GM18499 (cell line): ENCODE results near the gene TLK1.
"Not testable (repeated sequence)": the region's sequence is repeated elsewhere in the genome, so short reads cannot be mapped to it uniquely, and the experiment has no call there.

Experiments
- ATAC-seq: cut with Tn5 transposase; IDR thresholded peaks from one replicate; pipeline ENCODE4 v1.9.1; 2021; ENCODE audit warnings: moderate number of reproducible peaks; ENCODE audit not compliant: insufficient read depth, unreplicated experiment

The TLK1 gene

DNA sequence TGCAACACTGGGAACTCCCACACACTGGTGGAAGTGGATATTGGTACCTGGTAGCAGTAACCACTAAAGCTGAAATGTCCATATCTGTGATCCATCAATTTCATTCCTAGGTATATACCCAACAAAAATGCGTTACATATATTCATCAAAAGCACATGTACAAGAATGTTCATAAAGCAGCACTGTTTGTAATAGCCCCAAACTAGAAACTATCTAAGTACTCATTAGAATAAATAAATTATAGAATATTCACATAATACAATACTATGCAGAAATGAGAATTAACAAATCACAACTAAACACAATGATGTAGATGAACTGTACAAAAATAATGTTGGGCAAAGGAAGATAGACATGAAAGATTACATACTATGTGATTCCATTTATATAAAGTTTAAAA, 11.1 kb upstream of the TLK1 start:
- ATAC-seq: no peak

DNA sequence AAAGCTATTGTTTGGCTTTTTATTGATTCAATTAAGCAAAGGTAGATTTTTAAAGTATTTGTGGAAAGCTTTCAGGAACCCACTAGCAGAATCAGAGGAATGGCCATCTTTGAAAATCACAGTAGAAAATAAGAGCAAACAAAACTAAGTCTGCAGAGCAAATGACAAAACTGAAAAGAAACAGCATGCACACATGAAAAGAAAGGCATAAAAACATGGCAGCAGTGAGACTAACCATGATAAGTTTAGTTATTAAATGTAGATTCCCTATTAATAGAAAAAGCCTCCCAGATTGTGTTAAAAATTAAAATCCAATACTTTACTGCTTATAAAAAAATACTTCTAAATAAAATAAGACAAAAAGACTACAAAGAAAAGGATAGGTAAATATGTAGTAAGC, 9.1 kb upstream of the TLK1 start:
- no peak for ATAC-seq

DNA sequence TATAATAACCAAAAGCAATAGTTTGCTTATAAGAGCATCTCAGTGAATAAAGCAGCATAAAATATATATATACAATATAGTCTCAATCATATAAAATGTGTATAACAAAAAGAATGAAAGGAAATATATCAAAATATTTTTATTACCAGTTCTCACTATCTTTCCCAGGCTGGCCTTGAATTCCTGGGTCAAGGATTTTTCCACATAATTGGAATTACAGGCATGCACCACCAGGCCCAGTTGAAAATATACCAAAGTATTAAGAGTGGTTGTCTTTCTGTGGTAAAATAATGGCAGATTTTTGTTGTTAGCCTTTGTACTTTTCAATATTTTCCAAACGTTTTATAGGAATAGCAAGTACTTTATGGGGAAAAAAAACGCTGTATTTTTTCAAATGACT, 8.6 kb upstream of the TLK1 start:
- ATAC-seq: no peak

DNA sequence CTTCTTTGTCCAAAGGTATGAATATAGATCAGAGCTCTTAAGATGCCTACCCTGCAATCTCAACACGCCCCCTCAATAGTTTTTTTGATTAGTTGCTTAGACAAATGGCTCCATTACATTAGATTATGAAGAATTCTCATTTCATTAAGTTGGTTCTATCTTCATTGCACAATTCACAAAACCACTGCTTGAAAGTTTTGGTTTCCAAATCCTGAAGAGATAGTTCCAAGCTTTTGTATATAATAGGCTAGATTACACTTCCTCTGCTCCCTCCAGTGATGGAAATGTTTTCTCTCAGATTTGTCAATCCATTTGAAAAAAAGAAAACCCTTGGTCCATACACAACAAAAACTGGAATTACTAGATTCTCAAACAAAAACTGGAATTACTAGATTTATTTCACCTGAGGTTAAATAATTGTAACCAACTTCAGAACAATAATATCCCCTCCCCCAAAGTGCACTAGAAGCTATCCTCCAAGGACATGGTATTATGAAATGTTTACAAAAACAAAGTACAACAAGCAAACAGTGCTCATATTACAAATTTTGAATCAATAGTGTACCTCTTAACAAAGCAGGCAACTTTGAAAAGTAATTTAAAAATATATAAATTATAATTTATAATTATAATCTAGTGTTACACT, 6.8 kb upstream of the TLK1 start:
- no peak for ATAC-seq

DNA sequence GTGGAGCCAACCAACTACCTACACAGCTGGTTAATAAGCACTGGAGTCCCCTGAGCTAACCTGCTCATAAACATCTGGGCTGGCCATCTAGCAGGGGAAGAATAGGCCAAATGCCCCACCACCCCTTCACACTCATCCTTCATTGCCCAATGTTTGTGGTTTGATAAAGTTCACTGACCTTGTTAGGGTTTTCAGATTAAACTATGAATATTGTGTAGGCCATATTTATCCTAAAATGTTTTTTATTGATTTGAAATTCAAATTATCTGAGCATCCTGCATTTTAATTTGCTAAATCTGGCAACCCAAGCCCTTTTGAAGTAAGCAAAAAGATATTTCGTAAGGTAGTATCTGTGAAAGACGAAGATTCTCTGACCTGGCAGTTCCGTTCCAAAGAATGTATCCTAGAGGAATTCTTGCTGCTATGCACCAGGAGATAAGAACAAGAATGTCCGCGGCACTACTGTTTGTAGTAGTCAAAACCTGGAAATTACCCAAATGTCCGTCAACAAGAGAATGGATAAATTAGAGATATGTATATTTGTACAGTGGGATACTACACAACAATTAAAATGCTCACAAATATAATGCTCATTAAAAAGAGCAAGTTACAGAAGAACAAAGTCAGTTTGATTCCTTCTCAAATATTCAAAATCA, 5.8 kb upstream of the TLK1 start:
- no peak for ATAC-seq

DNA sequence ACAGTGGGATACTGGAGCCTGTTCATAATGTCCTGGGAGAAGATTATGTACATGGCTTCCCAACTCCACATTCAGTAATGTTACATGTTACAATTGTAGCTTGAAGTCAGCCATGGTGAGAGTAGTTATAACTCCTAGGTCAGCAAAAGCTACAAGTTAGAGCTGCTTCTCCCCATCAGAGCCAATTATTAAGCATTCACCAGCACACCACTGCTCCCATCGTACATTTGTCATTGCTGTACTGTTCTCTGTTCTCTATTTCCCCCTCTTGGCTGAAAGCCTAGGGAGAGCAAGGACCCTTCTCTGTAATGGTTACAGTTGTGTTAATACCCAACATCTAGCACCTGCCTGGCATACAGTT, 5.3 kb upstream of the TLK1 start:
- no peak for ATAC-seq

DNA sequence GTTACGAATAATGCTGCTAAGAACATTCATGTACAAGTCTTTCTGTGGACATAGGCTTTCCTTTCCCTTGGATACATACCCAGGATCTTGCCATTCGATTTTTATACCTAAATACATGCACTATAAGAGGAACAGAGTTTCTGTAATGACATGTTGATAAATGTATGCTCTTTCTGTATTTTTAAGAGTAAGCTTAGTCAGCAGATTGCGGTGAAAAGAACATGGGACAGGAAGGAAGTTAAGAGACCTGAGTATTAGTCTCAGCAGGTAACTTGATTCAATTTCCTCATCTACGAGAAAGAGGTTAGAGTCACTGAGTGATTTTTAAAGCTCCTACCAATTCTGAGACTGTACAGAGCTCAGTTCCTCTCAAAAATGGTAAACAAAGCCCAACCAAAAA, 2.6 kb upstream of the TLK1 start:
- ATAC-seq: no peak

DNA sequence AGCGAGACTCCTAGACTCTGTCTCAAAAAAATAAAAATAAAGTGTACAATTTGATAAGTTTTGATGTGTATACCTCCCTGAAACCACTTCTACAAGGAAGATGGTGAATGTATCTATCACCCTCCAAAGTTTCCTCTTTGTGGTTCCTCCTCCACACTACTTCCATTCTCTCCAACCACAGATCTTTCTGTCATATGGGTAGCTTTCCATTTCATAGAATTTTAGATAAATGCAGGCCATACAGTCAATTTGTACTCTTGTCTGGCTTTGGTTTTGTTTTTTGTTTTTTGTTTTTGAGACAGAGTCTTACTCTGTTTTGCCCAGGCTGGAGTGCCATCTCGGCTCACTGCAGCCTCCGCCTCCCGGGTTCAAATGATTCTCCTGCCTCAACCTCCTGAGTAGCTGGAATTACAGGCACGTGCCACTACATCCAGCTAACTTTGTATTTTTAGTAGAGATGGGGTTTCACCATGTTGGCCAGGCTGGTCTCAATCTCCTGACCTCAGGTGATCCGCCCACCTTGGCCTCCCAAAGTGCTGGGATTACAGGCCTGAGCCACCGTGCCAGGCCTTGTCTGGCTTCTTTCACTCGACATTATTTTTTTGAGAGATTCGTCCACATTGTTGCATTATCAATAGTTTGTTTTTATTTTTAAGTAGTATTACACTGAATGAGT, 2.0 kb upstream of the TLK1 start:
- ATAC-seq: not testable (repeated sequence)

DNA sequence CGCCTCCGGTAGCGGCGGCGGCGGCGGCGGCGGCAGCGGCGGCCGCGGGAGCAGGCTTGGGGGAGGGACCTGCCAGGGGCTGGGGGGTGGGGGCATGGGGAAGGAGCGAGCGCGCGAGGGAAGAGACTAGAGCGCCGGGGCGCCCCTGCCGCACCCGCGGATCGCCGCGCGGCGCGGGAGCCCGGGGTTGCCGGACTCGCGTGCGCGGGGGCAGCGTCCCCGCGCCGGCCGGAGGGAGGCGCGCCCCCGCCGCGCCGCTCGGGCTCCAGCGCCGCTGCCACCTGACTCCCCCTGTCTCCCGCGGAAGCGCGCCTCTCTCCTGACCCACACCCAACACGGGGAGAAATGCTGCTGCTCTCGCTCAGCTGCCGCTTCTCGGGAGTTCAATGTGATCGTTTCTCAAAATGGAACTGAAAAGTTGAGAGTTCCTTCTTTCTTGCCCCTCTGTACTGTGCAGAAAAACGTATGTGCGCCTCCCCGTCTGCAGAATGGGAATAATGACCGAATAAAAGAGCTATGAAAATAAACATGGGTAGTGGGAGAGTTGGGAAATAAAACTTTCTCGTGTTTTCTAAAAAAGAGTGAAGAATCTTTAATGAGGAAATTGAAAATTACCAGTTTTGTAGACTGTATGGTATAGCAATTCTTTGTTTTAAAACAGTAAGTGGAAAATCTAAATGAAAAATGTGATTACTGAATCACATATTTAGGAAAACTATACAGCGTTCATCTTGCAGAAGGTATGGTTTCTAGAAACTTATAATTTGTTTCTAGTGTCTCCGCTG, 455 bp upstream of the TLK1 start:
- ATAC-seq: no peak

DNA sequence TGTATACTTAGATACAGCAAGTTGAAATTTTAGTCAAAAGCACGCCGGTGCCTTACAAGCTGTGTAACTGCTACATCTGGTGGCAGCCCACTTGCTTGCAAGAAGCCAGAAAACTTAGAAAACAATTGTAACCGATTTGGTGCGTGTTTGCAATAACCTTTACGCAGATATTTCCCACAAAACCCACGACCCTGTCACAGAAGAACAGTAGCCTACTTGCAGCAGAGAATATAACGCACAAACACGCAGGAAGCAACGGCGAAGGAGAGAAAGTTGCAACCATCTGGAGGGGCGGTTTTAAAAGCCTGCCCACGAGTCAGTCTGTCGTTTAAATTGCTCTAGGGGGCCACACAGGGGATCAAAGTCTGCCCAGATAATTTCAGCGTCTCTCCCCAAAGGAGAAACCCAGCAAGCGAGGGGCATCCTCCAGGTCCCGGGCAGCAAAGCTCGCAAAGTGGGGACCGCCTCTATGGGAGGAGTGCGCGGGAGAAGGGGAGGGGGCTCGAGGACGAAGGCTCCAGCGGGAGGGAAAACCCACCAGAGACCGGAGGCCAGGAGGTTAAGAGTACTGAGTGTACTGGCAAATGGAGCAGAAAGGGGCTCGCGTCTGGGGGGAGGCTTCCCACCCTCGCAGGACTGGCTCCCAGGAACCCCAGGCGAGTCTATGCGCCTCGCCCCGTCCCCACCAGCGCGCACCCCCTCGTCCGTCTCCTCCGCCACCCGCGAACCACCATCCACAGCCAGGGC, 1.1 kb downstream of the TLK1 start:
- ATAC-seq: no peak

DNA sequence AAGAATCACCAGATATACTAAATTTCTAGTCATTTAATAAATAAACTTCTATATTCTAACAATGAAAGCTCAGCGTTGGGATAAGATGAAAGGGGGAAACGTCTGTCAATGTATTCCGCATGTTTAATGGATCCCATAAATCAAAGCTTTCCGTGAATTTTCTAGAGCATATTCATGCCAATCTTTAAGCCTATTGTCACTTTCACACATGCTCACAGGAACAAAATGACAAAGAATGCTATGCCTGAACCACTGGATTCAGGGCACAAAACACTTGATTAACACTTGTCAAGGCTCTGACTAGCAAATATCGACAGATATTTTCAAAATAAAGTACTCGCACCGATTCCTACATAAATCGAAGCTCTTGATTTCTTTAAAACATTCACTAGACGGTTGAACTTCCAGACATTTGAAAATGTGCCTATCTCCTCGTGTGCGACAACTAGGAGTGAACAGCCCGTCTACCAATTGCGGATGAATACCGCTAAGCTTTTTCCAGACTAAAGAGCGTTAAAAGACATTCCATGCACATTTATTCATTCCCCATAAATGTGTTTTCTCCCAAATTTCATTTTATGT, 1.8 kb downstream of the TLK1 start:
- ATAC-seq: no peak

DNA sequence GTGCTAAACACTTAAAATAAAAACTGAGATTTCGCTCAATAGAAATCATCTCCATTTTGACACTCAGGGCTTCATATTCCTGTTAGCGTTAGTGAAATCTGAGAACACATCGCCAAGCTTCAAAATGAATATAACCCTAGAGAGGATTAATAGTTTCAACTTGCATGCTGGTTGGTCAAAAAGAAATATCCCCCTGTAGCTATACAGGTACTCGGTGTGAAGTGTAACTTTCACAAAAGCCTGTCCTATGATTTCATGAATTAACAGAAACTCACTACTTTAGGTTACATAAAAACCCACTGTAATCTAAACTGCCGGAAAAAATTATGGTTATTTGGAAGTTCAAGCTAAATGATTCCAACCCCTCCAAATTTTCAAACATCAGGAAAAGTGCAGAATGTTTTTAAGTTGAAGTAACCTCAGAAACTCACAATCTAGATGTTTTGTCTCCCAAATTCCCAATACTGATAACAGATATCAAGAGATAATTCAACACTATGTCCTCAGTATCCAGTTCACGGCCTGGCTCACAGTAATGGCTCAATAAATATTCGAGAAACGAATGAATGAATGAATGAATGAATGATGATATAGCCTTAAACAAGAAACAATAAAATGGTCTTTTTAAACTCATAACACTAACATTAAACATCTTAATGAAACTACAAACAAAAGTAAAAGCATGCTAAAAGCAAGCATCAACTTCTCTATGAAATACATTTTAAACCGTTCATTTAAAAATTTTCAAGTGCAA, 2.5 kb downstream of the TLK1 start:
- no peak for ATAC-seq

DNA sequence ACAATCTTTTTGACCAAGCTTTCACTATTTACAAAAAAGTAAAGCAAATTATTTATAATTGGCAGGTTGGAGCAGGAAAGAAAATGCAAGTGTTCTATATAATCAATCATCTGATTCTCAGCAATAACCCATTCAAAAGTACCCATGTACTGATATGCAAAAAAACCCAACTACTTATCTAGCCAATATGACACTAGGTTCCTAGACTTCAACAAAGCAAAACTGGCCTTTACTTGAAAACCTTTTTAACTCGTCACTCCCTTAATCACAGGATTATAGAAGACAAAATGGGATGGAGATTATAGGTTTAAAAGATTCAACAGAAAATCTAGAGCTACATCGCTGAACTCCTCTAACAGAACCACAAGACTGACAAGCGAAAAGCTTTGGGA, 3.6 kb downstream of the TLK1 start:
- no peak for ATAC-seq

DNA sequence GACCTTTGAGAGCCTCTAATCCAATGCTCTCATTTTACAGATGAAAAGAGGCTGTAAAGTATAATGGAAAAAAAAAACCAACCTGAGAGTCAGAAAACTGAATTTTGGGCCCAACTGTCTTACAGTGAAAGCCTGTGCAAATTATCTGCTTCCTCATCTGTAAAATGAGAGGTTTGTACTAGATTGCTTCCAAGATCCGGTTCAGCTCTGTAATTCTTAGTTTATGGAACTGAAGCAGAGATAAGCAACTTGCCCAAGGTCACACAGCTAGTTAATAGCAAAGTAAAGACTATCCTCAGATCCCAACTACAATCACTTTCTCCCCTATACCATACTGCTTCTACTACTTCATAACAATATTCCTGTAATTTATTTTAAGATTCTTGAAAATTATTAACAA, 6.3 kb downstream of the TLK1 start:
- no peak for ATAC-seq

DNA sequence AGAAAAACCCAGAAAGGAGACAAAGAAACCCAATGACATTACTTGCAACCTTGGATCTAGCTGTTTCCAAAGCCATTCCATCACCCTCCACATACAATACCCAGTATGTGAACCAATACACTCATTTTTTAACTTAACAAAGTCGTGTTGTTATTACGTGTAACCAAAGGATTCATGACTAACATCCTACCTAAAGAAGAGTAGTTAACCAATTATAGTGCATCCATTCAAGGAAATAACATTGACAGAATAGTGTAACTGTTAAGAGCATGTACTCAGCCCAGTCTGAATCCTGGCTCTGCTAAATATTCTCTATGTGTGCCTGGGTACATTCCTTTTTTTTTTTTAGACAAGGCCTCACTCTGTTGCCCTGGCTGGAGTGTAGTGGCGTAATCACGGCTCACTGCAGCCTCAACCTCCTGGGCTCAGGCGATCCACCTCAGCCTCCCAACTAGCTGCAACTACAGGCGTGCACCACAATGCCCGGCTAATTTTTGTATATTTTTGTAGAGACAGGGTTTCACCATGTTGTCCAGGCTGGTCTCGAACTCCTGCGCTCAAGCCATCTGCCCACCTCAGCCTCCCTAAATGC, 9.9 kb downstream of the TLK1 start:
- no peak for ATAC-seq

DNA sequence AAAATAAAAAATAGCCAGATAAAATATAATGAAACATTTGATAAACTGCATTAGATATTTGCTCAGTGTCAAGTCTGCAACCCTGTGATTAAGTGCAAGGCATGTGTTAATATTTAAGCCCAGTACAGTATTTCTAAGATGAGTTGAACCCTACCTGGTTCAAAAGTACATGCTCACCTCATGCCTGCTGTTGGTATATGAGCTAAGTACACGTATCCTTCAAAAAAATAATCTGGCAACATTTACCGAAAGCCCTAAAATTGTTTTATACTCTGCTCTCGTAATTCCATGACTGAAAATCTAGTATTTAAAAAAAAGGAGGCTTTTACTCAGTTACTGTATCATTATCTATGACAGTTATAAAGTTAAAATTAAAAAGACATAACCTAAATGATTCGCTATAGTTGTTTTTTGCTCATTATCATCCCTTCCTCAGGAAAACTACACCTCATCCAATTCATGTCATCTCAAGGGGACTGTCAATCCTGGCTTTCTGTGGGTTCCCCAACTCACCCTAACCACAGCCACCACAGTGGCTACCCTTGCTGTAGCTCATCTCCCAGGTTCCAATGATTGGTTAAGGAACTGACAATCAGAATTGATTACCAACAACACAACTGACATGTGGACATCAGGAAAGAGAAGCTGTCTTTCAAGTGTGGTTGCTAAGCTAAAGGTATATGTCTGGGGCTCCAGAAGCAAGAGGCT, 10.6 kb downstream of the TLK1 start:
- ATAC-seq: no peak

DNA sequence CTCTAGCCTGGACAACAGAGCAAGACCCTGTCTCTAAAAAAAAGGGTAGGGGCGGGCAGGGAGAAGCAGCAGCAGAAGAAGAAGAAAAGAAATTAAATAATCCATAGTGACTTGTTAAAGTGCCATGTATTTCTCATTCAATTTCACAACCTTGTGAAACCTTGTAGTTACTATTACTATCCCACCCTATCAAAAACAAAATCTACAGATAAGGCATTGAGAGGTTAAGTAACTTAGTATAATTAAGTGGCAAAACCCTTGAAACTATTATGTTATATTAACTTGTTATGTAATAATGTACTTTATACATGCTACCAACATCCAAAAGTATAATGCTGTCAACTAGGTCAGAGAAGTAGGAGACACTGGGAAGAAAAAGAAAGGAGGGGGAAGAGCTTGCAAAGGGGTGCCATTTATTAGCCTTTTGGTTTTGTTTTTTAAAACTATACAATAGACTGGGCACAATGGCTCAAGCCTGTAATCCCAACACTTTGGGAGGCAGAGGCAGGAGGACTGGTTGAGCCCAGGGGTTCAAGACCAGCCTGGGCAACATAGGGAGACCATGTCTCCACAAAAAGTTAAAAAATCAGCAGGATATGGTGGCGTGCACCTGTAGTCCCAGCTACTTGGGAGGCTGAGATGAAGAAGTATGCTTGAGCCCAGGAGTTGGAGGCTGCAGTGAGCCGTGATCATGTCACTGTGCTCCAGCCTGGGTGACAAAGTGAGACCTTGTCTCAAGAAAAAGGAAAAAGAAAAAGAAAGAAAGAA, 11.3 kb downstream of the TLK1 start:
- ATAC-seq: no peak

DNA sequence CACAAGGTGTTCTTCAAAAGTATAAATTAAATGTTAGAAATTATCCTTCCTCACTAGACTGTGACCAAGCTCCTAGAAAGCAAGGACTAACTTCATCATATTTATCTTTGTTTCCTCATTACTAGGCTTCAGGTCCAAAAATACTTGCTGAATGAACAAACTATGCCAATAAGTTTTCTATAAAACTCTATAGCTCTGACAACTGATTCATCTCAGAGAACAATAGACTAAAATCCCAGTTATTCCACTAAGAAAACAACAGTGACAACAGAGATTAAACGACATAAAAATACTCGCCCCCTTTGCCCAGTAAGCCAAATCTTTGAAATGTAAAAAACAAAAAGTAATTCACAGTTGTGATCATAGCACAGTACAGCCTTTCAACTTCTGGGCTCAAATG, 13.6 kb downstream of the TLK1 start:
- no peak for ATAC-seq
